GM21528 (cell line): Measurements from ENCODE around the gene FRS2.

Experiments used
- ATAC-seq: cut with Tn5 transposase; IDR thresholded peaks from one replicate; pipeline ENCODE4 v1.9.1; 2021; ENCODE audit warnings: mild to moderate bottlenecking, moderate library complexity; ENCODE audit not compliant: unreplicated experiment, low FRiP score

Gene FRS2

DNA sequence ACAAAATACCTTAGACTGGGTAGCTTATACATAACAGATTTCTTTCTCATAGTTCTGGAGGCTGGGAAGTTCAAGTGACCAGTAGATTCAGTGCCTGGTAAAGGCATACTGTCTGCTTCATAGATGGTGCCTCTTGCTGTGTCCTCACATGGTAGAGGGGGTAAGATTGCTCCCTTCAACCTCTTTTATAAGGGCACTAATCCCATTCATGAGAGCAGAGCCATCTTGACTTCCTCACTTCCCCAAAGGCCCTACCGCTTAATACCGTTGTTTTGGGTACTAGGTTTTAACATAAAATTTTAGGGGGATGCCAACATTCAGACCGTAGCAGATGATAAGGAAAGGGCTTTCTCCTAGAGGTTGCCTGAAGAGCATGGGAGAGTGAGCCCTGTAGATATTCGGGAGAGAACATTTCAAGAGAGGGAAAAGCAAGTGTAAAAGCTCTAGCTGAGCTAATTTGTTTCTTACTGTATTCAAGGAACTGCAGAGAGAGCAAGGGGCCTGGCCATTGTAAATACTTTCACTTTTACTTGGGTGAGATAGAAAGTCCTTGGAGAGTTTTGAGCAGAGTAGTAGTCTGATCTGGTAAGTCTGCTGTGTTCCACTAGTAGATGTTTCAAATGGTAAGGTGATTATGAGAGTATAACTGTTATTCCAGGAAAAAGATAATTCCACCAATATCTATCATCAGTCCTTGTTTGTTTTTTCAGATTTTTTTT is 27.3 kb downstream of the FRS2 start:
- ATAC-seq, result peak; percentile 96

DNA sequence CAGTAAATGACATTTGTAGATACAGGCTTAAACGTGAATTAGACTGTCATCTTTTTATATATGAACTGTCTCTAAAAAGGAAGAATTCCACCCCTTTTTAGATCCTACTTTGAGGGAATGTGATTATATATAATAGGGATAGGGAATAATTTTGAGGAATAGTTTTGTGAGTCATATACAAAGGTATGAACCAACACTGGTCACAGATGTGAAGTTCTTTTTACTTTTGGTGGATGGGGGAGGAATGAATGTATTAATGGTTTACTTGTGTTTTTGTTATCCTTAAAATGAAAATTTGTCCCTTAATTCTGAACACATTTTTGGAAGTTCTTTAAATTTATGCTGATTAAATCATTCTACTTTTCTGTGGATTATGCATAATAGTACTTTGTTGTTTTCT is 30.4 kb downstream of the FRS2 start:
- ATAC-seq, result no peak

GRCh38 chr12:69501154-69501895 is 31.1 kb downstream of the FRS2 start:
- ATAC-seq, result no peak

- no peak for ATAC-seq
Measured at GRCh38 chr12:69502345-69503081, 32.3 kb downstream of the FRS2 start.

DNA sequence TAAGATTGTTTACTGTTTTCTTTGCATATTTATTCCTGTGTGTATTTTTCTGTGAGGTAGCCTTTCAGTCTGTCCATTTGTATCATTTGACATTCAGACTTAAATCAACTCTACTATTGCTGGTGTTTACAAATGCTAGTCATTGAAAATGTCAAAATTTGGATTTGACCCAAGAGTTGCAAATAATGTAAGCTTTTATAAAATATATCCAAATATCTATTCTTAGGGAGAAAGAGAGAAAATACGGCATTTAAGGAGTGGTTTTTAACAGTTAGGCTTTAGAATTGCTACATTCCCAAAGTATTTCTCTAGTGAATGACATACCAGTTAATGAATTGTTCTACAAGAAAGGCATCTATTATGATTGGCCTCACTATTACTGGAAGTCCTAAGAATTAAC is 37.9 kb downstream of the FRS2 start:
- no peak for ATAC-seq

DNA sequence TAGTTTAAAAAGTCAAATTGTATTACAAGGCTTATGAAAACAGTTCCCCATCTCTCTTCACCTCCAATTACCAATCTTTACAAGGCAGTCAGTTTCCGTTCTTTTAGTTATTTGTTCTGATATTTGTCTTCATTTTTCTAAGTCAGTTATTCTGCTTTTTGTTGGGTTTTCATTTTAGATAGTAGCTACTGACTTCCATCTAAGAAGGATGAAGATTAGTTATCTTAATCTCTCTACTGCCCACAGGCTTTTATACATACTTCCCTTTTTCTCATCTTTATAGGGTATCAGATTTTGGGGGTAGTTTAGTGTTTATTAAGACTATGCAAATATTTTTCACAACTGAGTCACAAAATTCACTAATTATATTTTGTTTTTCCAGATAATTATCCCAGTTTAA is 38.4 kb downstream of the FRS2 start:
- ATAC-seq, result no peak

DNA sequence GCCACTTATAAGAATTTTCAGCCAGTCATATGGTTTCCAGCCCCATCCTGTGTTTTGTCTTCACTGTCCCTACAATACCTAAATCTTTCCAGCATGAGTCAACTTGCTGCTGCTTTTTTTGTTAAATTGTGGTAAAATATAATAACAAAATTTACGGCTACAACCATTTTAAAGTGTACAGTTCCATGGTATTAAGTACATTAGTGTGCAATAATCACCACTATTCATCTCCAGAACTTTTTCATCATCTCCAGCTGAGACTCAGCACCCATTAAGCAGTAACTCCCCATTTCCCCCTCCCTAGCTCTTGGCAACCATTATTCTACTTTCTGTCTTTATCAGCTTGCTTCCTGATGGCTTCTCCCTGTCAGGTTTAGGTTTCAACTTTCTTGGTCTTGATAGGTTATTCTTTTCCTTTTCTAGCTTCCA is 39.1 kb downstream of the FRS2 start:
- ATAC-seq, result no peak

- ATAC-seq, result no peak
Measured at GRCh38 chr12:69509904-69510827, 40.0 kb downstream of the FRS2 start.

- no peak for ATAC-seq
Measured at GRCh38 chr12:69511016-69511415, 40.8 kb downstream of the FRS2 start.

GRCh38 chr12:69511469-69512267 is 41.5 kb downstream of the FRS2 start:
- ATAC-seq, result no peak

GRCh38 chr12:69512820-69513219 is 42.6 kb downstream of the FRS2 start:
- no peak for ATAC-seq

DNA sequence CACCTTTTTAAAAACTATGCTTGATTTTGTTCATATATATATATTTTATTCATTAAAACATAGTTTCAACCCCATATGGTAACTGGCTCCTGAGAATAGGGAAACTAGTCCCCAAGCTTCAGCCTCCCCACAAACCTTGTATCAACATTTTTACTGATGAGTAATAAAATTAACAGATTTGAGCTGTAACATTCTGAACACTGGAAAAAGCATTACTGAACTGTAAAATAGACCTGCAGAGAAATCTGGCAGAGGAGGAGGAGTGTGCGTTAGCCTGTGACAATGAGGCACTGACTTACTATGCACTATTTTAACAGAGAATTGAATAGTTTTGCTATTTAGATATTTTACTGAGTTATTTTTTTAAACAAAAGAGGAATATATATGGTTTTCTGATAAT is 43.1 kb downstream of the FRS2 start:
- ATAC-seq, result no peak

DNA sequence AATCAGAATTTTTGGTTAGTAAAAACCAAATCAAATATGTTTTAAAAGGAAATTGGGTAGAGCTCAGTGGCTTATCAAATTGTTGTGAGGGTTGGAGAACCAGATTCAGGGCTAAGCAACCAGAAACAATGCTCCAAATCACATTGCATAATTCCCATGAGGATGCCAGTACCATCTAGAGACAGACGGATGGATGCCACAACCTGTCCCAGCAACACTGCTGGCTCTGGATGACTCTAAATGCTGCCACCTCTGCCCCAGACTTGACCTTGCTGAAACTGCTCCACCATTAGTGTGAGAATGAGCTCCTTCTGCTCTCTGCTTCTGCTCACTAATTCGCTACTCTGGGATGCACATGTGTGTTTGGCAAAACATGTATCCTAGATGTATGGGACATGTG is 43.9 kb downstream of the FRS2 start:
- no peak for ATAC-seq

GRCh38 chr12:69514845-69515244 is 44.7 kb downstream of the FRS2 start:
- ATAC-seq, result no peak

GRCh38 chr12:69515394-69515930 is 45.3 kb downstream of the FRS2 start:
- no peak for ATAC-seq

- ATAC-seq, result no peak
Measured at GRCh38 chr12:69516950-69517349, 46.8 kb downstream of the FRS2 start.

GRCh38 chr12:69517406-69517805 is 47.2 kb downstream of the FRS2 start:
- ATAC-seq, result no peak

DNA sequence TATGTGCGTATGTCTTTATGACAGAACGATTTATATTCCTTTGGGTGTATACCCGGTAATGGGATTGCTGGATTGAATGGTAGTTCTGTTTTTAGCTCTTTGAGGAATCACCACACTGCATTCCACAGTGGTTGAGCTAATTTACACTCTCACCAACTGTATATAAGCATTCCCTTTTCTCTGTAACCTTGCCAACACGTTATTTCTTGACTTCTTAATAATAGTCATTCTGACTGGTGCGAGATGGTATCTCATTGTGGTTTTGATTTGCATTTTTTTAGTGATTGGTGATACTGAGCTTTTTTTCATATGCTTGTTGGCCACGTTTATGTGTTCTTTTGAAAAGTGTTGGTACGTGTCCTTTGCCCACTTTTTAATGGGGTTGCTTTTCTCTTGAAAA is 49.7 kb downstream of the FRS2 start:
- no peak for ATAC-seq
